ENCODE results near the gene EDN2.

EDN2 gene

DNA sequence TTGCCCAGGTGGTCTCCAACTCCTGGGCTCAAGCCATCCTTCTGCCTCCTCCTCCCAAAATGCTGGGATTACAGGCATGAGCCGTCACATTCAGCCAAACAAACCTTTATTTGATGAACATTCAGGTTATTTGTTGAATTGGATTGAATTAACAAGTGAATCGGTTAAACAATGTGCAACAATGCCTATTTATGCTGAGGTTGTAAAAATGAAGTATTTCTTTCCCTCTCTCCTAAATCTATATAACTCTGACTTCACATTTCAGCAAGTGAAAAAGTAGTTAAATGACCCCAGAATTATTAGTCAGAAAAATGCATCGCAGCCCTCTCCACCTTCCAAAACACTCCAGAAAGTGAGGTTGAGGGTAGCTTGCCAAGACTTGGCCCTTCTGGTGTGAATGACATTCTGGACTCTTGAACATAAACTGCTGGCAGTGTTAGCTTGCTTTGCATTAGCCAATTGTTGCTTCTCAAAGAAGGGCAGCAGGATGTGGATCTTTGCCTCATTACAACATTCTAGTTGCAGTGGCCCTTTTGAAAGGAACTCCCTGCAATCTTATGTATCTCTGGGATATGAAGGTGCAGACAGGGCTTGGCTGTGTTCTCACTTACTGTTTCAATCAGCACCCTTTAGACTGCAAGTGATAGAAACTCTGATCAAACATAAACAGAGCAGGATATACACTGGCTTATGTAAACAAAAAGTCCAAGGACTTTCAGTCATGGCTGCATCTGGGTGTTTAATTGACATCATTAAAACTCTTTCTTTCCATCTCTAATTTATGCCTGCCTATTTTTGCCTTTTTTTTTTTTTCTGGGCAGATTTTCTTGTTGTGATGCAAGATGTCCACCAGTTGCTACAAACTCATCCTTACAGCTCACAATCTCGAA, 22.4 kb downstream of the EDN2 start:
- DNase-seq: no peak

DNA sequence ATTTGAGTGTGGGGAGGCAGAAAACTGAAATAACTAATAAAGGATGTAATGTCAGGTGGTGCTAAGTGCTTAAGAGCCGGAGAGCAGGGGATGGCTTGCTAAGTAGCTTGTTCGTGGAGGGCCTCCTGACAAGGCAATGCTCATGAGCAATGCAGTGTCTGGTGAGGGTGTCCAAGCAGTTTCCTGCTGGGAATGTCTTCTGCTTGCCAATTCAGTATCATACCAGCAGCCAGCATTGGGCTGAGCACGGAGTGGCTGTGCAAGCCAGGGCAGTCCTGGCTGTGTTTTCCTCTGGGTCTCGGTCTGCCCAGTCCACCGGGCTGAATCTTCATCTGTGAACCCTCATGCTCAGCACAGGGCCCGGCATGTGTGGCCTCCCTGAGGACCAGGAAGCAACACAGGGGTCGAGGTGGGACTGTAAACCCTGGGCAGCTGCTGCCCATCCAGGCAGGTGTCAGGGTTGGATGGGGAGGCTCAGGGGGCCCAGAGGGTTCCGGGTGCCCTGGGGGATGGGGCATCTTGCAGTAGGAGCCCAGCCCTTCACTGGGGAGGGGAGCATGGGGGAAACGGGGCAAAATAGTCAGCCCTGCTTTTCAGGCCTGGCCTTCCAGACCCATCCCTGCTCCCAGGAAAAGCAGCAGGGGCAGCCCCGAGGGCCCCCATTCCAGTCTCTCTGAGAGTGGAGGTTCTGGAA, 27.5 kb downstream of the EDN2 start:
- no peak for DNase-seq

DNA sequence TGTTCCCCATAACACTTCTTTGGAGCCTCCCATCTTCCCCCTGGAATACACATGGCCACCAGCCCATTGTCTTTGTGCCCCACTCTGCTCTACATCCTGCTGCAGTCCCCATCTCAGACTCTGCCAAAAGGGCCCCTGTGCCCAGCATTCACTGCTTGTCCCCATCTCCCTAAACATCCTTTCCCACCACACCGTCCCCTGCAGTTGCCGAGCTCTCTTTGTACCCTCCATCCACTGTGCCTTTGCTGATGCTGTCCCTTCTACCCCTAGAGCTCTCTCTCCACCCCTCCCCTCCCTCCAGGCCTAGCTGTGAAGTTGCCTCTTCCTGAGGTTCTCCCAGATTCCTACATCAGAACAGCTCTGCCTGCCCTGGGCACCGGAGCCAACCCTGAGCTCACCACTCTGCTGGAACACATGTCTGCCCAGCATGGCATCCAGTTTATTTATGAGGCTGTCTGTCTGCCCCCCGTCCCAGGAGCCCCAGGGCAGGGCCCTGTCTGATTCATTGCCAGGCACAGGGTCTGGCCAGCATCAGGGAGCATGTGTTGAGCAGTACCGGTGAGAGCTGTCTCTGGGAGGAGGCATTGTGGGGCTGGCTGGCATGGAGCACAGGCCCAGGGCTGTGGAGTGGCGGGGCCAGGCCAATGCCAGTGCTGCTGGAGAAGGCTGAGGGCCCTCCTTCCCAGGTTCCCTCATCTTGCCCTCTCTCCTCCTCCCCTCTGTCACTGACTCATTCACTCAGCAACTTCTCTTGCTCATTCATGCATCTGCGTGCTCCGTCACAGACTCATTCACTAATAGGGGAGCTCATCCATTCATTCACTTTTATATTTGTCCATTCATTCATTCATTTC, 28.8 kb downstream of the EDN2 start:
- no peak for DNase-seq

DNA sequence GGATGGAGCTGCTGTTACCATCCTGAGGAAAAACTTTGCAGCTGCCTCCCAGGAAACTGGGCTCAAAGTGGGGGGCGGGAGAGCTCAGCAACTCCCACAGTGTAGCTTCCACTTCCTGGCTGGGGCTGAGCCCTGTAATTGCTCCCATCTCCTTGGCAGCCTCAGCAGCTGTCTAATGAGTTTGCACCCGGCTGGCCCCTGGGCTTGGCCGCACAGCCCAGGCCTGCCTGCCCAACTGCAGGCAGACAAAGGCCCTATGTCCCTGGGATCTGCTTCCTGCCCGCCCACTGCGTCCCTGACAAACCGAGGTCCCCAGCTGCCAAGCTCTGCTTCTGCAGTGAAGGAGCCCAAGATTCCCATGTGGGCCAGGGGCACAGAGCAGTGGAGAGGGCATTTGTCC, 30.1 kb downstream of the EDN2 start:
- DNase-seq: no peak

DNA sequence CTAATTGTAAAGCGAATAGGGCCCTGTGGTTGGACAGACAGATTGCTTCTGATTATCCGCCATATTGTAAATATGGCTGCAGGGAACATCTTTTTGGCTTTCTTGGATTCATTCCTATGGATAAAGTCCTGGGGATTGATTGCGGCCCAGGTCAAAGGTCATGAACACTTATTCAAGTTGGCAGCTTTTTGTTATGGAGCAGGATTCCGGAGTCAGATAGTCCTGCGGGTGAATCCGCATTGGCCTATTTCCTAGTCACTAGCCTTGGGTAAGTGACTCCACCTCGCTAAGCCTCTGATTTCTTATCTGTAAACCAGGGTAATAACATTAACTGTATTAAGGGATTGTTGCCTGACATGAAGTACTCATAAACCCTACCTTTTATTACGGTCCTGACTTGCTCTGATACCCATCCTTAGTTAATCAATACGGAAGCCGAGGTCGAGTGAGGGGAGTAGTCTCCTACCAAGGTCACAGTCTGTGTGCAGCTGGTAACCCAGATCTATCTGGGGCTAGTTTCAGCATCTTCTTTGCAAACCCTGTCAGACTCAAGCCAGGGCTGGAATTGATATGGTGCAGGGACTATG, 31.7 kb downstream of the EDN2 start:
- DNase-seq: no peak

DNA sequence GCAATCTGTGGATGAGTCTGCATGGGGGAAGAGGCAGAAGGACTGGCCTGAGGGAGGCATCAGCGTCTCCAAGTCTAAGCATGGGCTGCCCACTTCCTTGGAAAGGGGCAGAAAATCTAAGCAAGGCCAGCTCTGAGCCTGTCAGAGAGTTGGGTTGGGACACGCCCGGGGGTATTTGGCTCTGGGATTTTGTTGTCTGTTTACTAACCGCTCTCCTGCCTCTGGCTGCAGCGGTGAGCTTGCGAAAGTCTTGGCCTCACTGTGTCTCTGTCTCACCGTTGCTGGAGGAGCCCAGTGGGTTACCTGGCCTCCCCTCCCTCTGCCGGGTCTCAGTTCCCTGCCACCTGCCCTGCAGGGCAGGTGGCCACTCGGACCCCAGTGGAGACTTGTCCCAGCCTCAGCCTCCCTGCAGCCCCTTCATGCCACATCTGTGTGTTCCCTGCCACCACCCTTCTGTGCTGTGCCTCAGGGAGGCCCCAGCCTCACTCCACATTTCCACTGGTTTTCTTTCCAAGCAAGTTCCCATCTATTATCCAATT, 33.7 kb downstream of the EDN2 start:
- no peak for DNase-seq

DNA sequence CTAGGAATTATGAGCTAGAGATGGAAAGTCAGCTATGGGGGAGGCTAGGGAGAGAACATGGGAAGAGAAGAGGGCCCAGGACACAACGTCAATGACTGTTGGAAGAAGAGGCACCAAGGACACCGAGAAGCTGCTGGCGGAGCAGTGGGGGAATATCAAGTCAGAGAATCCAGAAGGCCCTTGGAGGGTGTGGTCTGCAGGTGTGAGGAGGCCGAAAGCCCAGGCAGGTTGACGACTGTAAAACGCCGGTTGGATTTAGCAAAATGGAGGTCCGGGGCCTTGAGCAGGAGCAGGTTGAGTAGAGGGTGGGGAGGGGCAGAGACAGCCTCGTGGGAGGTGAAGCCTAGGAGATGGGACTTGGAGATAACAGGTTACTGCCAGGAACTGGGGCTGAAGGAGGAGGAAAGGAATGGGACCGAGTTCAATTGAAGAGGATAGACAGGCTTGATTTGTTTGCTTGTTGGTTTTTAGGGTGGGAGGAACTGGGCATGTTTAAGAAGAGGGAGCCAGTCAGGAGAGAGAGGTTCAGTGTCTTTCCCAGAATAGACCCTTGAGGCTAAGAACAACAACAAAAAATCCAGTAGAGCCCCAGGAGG, 35.1 kb downstream of the EDN2 start:
- DNase-seq: no peak

DNA sequence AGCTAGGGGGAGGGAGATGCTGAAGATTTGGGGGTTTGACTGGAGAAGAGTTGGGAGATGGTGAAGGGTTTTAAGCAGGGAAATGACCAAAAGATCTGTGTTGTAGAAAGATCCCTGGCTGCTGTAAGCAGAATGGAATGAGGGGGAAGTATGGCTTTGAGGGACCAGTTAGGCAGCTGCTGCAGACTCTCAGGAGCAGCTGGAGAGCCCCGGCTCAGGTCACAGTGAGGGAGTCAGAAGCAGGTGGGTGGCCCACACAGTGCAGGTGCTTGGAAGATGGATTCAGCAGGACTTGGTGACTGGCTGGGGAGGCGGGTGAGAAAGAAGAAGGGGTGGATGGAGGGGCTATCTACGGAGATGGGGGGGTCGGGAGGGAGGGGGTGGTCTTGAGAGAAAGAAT, 35.7 kb downstream of the EDN2 start:
- DNase-seq: no peak

DNA sequence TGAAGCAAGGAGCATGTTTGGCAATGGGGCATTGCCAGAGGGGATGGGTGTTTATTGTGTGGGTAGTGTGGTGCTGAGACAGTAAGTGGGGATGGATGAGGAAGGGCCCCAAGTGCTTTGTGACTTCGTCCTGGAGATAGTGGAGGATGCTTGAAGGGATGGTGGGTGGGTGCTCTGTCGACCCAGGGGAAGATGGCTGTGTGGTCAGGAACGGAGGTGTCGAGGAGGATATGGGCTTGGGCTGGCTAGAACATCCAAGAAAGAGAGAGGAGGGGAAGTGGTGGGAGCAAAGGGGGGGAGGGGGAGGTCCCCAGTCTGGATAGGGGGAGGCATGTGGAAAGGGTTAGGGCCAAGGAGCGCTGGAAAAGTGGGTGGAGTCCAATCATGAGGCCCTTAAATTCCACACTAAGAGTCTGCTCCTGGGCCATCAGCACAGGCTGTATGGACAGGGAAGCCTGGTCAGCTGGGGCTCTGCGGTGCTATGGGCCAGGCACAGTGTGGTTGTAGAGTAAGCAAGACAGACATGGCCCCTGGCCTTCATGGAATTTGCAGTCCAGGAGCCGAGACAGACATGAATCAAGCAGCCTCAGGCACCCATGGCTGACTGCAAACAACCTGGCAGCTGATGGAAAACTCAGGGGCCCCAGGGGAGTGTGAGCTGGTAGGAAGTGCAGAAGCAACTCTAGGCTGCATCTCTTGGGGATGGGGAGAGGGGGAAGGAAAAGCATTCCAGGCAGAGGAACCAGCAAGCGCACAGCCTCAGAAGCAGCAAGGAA, 36.3 kb downstream of the EDN2 start:
- DNase-seq: no peak

DNA sequence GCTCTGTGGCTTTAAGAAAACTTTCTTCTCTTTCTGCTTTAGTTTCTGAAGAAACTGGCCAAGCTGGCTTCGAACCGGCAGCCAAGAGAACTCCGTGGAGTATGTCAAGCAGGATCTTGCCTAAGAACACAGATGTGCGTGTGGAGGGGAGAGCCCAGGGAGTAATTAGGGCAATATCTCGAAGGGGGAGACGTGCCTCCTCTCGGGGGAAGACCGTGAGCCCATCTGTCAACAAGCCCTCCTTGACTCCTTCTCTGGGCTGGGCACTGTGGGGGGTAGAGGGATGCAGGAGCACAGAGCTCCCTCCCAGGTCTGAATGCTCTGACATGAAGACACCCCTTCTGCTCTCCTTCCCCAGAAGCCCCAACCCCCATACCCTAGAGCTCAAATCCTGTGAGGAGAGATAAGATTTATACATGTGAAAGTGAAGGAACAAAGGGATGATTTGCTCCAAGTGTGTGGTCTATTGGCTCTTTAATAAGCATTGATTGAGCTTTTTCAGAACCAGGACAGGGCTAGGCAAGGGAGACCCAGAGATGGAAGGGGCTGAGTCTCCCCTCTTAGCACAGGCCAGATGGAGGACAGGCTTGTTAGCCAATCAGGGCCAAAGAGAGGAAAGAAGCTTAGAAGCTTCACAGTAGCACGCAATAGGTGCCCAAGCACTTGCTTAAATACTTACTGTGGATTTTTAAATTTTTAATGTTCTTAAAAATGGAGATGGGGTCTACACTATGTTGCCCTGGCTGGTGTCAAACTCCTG, 37.5 kb downstream of the EDN2 start:
- DNase-seq: no peak

DNA sequence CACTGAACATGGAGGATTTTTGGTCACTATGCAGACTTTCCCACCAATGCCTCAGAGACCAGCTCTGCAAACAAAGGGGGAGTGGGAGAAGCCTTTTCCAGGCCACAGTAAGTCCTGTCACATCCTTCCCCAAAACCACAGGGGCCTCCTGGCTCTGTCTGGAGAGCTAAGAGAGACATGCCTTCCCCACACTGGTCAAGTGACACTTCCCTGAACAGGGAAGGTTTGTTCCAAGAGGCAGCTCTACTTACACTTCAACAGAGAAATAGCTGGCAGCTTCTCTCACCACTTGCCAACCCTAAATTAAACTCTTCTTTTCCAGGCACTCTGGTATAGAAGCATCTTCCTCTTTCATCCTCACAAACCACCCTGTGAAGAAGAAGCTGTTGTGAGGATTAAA, 39.7 kb downstream of the EDN2 start:
- DNase-seq: no peak

DNA sequence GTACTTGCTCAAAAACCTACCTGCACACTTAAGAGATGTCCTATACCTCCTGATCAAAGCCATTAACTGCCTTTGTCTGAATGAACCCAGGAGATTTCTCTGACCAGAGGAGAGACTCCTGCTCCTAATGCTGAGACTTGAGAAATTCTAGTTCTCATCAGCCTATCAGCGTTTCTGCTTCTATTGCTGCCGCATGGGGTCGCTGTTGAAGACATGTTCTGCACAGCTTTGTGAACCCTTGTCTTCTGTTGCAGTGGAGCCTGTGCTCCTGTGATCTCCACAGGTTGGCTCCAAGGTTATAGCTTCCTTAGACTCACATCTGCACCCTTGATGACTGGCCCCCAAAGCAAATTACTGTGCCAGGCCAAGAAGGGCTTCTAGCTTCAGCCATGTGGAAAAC, 40.2 kb downstream of the EDN2 start:
- DNase-seq: no peak

DNA sequence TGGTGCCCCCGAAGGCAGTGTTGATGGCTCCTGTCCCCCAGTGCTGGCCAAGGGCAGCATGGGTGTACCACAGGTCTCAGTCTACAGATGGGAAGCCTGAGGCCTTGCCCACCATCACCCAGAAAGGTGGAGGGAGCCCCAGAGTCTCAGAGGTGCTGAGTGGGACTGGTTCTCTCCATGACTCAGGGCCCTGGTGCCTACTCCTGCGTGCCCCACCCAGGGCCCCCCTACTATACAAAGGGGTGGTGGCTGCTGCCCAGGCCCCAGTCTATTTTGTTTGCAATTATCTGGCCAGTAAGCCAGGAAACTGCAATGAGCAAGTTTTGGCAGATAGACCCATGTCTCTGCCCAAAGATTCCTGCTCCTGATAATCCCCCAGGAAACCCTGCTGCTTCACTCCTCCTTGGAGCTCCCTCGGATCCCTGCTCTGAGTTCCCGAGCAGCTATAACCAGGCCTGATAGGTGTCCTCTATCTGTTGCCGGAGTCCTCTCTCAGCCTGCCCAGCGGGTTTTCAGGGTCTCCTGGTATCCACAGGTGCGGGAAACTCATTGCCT, 41.7 kb downstream of the EDN2 start:
- no peak for DNase-seq

DNA sequence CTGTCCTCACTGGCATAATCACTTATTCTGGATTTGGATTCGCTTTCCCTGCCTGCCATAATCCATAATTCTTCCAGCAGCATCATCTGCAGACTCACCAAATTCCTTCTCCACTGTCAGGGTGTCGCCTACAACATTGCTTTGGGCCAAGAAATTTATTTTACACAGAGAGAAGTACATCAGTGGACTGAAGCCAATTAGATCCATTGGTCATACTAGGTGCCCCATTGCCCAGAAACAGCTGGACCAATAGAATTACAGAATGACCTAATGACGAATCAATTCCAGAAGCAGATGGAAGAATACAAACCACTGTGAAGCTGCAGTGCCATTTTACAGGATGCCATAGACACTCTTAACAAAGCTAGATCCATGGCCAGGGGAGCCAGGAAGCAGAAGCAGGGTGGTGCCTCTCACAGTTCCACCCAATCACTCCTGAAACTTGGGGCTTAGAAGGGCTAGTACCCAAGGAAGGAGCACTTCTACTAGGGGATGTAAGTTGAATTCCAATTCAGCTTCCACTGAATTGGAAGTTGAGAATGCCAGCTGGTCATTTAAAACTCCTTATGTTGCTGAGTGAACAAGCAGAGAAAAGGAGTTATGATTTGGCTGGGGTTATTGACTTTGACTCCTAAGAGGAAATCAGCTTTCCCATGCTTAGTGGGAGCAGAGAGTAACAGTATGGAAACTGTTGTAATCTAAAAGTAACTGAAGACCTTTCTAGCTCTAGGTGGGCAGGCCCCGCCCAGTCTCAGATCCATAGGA, 44.0 kb downstream of the EDN2 start:
- no peak for DNase-seq

DNA sequence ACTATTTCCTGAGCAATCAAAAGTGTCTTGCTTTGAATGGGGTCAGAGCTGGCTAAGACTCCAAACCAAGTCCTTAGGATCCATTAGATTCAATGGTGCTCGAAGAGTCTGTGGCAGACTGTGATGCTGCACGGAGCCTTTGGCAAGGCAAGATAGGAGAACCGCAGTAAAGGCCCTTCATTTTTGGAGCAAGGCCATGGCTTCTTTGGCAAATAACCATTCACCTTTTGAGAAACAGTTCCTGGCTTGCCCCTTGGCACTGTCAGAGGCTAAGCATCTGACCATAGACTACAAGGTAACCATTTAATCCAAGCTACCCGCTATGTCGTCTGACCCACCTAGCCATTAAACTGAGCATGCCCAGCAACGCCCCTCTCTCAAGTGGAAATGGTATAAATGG, 45.2 kb downstream of the EDN2 start:
- no peak for DNase-seq

DNA sequence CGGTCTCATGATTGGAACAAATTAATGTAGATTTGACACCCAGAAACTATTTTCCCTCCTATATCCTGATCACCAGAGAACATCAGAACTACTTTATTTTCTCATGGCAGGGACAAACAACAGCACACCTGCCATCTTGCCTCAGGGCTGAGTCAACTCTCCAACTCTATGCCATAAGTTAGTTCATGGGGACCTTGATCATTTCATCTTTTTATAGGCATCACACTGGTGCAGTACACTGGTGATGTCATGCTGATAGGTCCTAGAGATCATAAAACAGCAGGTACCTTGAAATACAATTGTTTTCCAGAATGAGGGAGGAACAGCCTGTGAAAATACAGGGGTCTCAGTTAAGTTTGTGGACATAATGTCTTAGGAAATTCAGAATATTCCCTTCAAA, 45.8 kb downstream of the EDN2 start:
- DNase-seq: no peak

DNA sequence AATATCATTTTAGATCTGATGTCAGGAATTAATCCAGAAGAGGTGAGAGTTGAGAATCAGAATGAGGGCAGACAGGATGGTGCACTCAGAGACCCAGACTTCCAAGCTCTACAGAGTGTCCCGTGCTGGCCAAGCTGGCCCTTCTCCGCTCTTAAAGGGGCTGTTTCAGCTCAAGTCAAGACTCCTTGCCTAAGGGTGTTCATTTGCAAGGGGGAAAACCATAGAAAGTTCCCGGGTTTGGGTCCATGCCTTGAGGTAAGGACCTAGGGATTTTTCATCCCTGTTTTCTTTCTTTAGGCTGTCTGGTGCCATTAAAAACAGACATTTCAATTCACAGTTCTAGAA, 47.5 kb downstream of the EDN2 start:
- DNase-seq: no peak

DNA sequence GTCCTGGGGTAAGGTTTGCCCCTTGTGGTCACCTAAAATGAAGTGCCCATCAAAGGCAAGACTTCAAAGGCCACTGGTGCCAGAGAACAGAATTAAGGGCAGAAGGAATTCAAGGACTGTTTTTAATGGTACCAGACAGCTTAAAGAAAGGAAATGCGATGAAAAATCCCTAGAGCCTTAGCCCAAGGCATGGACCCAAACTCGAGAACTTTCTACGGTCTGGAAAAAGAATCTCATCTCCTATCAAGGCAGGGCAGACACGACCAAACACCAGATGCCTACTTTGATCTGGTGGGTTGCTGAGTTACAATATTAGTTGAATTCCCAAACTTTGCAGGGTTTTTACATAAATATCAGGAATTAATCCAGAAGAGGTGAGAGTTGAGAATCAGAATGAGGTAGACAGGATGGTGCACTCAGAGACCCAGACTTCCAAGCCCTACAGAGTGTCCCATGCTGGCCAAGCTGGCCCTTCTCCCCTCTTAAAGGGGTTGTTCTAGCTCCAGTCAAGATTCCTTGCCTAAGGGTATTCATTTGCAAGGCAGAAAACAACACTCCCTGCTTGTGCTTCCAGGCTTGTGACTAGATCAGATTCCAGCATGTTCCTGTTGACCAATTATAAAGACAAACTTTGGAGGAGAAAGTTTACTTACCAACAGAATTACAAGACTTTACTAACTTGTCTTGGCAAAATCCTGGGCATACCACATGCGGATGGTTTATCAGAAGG, 48.0 kb downstream of the EDN2 start:
- DNase-seq: no peak

DNA sequence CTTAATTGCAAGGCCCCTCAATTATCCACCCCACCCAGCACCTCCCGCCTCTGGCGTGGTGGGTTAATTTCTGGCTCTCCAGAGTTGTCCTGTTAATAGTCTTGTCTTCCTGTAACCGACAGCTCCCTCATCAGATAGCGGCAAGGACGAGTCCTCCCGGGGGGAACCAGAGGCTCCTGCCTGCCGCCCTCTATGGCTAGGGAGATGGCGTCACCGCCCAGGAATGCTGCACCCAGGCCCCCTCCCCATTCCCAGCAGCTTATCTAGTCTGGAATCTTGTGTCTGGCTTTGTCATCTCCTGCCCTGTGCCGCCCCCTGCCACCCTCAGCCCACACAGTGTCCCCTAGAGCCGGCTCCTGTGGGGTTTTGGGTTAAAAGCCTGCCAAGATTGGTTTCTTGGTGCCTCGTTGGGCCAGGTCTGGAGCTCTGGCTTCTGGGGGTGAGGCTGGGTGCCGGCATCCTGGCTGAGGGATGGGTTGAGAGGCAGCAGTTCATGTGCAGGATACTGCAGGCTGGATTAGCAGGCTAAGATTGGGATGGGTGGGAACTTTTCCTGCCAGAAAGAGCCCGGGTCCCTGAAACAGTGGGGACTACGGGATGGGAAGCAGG, 48.8 kb downstream of the EDN2 start:
- no peak for DNase-seq

All from MV-4-11 (cell line).